ENCODE measurements around the gene CLEC11A.

CLEC11A gene

GRCh38 chr19:50693064-50693975 lies 29.8 kb upstream of the CLEC11A start:
- Histone ChIP-seq H3K4me1 (ENCODE audit: low read length) (no peaks in the 10 kb centered on the region), H3K9me3 (ENCODE audit: insufficient read depth, low read length) (no peaks in the 10 kb centered on the region), H3K79me2 (ENCODE audit: low read length) (no peaks in the 10 kb centered on the region), H4K20me1 (ENCODE audit: insufficient read depth, low read length) (no peaks in the 10 kb centered on the region), H3K27me3 (ENCODE audit: low read depth, low read length) (peaks cover 16% of the 10 kb centered on the region), H3K4me2 (ENCODE audit: low read length) (no peak overlapping the region), H3K36me3 (replicated peaks; ENCODE audit: low read depth, low read length) (no peaks in the 10 kb centered on the region), H3K27ac (ENCODE audit: low read length) (no peak overlapping the region), H3K4me3 (ENCODE audit: low read length) (no peak overlapping the region), H3K9ac (ENCODE audit: low read length) (no peak overlapping the region), H2AFZ (ENCODE audit: low read depth, low read length) (no peak overlapping the region)
- no peak for TF ChIP-seq CTCF (IDR thresholded peaks at IDR 0.05; ENCODE audit: low read depth, low read length)
- no peak for TF ChIP-seq EZH2phosphoT487 (IDR thresholded peaks at IDR 0.05; ENCODE audit: low read depth)

- Histone ChIP-seq H3K4me2 (ENCODE audit: low read length) (no peak overlapping the region), H3K79me2 (ENCODE audit: low read length) (no peaks in the 10 kb centered on the region), H4K20me1 (ENCODE audit: insufficient read depth, low read length) (no peaks in the 10 kb centered on the region), H3K4me1 (ENCODE audit: low read length) (no peaks in the 10 kb centered on the region), H3K27me3 (ENCODE audit: low read depth, low read length) (peaks cover 28% of the 10 kb centered on the region), H3K9ac (ENCODE audit: low read length) (no peak overlapping the region), H3K9me3 (ENCODE audit: insufficient read depth, low read length) (no peaks in the 10 kb centered on the region), H3K36me3 (replicated peaks; ENCODE audit: low read depth, low read length) (no peaks in the 10 kb centered on the region), H2AFZ (ENCODE audit: low read depth, low read length) (no peak overlapping the region), H3K27ac (ENCODE audit: low read length) (no peak overlapping the region), H3K4me3 (ENCODE audit: low read length) (no peak overlapping the region)
- TF ChIP-seq CTCF (IDR thresholded peaks at IDR 0.05; ENCODE audit: low read depth, low read length), result no peak
- TF ChIP-seq EZH2phosphoT487 (IDR thresholded peaks at IDR 0.05; ENCODE audit: low read depth), result no peak
These were observed 28.4 kb upstream of the CLEC11A start for GRCh38 chr19:50694815-50695145.

GRCh38 chr19:50695251-50696093 lies 27.7 kb upstream of the CLEC11A start:
- H2AFZ ChIP-seq (ENCODE audit: low read depth, low read length), result no peak overlapping the region
- H3K4me3 ChIP-seq (ENCODE audit: low read length), result no peak overlapping the region
- no peak overlapping the region for H3K4me2 ChIP-seq (ENCODE audit: low read length)
- H3K36me3 ChIP-seq (replicated peaks; ENCODE audit: low read depth, low read length), result no peaks in the 10 kb centered on the region
- H3K4me1 ChIP-seq (ENCODE audit: low read length), result no peaks in the 10 kb centered on the region
- H3K27ac ChIP-seq (ENCODE audit: low read length), result no peak overlapping the region
- H3K27me3 ChIP-seq (ENCODE audit: low read depth, low read length), result peaks cover 34% of the 10 kb centered on the region
- H3K9me3 ChIP-seq (ENCODE audit: insufficient read depth, low read length), result no peaks in the 10 kb centered on the region
- no peak for TF ChIP-seq EZH2phosphoT487 (IDR thresholded peaks at IDR 0.05; ENCODE audit: low read depth)
- TF ChIP-seq CTCF (IDR thresholded peaks at IDR 0.05; ENCODE audit: low read depth, low read length), result no peak
- no peaks in the 10 kb centered on the region for H4K20me1 ChIP-seq (ENCODE audit: insufficient read depth, low read length)
- H3K79me2 ChIP-seq (ENCODE audit: low read length), result no peaks in the 10 kb centered on the region
- no peak overlapping the region for H3K9ac ChIP-seq (ENCODE audit: low read length)

GRCh38 chr19:50696094-50696483 lies 27.1 kb upstream of the CLEC11A start:
- no peaks in the 10 kb centered on the region for H3K9me3 ChIP-seq (ENCODE audit: insufficient read depth, low read length)
- H3K9ac ChIP-seq (ENCODE audit: low read length), result no peak overlapping the region
- no peak overlapping the region for H3K4me3 ChIP-seq (ENCODE audit: low read length)
- H3K27me3 ChIP-seq (ENCODE audit: low read depth, low read length), result peaks cover 34% of the 10 kb centered on the region
- no peaks in the 10 kb centered on the region for H3K4me1 ChIP-seq (ENCODE audit: low read length)
- no peak for TF ChIP-seq EZH2phosphoT487 (IDR thresholded peaks at IDR 0.05; ENCODE audit: low read depth)
- TF ChIP-seq CTCF (IDR thresholded peaks at IDR 0.05; ENCODE audit: low read depth, low read length), result no peak
- no peak overlapping the region for H2AFZ ChIP-seq (ENCODE audit: low read depth, low read length)
- no peak overlapping the region for H3K27ac ChIP-seq (ENCODE audit: low read length)
- H4K20me1 ChIP-seq (ENCODE audit: insufficient read depth, low read length), result no peaks in the 10 kb centered on the region
- H3K36me3 ChIP-seq (replicated peaks; ENCODE audit: low read depth, low read length), result no peaks in the 10 kb centered on the region
- no peaks in the 10 kb centered on the region for H3K79me2 ChIP-seq (ENCODE audit: low read length)
- no peak overlapping the region for H3K4me2 ChIP-seq (ENCODE audit: low read length)

Measured in OCI-LY3 (cell line).